ENCODE data around the gene ARL6.

- TF ChIP-seq, protein P1, sequence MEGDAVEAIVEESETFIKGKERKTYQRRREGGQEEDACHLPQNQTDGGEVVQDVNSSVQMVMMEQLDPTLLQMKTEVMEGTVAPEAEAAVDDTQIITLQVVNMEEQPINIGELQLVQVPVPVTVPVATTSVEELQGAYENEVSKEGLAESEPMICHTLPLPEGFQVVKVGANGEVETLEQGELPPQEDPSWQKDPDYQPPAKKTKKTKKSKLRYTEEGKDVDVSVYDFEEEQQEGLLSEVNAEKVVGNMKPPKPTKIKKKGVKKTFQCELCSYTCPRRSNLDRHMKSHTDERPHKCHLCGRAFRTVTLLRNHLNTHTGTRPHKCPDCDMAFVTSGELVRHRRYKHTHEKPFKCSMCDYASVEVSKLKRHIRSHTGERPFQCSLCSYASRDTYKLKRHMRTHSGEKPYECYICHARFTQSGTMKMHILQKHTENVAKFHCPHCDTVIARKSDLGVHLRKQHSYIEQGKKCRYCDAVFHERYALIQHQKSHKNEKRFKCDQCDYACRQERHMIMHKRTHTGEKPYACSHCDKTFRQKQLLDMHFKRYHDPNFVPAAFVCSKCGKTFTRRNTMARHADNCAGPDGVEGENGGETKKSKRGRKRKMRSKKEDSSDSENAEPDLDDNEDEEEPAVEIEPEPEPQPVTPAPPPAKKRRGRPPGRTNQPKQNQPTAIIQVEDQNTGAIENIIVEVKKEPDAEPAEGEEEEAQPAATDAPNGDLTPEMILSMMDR (IDR thresholded peaks at IDR 0.05; ENCODE audit: poor library complexity, severe bottlenecking), result no peak
- no peak for TF ChIP-seq EP300 (conservative IDR thresholded peaks at IDR 0.05; ENCODE audit: poor library complexity, severe bottlenecking)
- no peak for TF ChIP-seq POLR2AphosphoS5 (IDR thresholded peaks at IDR 0.05)
- TF ChIP-seq, protein P2, sequence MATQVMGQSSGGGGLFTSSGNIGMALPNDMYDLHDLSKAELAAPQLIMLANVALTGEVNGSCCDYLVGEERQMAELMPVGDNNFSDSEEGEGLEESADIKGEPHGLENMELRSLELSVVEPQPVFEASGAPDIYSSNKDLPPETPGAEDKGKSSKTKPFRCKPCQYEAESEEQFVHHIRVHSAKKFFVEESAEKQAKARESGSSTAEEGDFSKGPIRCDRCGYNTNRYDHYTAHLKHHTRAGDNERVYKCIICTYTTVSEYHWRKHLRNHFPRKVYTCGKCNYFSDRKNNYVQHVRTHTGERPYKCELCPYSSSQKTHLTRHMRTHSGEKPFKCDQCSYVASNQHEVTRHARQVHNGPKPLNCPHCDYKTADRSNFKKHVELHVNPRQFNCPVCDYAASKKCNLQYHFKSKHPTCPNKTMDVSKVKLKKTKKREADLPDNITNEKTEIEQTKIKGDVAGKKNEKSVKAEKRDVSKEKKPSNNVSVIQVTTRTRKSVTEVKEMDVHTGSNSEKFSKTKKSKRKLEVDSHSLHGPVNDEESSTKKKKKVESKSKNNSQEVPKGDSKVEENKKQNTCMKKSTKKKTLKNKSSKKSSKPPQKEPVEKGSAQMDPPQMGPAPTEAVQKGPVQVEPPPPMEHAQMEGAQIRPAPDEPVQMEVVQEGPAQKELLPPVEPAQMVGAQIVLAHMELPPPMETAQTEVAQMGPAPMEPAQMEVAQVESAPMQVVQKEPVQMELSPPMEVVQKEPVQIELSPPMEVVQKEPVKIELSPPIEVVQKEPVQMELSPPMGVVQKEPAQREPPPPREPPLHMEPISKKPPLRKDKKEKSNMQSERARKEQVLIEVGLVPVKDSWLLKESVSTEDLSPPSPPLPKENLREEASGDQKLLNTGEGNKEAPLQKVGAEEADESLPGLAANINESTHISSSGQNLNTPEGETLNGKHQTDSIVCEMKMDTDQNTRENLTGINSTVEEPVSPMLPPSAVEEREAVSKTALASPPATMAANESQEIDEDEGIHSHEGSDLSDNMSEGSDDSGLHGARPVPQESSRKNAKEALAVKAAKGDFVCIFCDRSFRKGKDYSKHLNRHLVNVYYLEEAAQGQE (IDR thresholded peaks at IDR 0.05; ENCODE audit: borderline replicate concordance), result no peak
- TF ChIP-seq RAD21 (conservative IDR thresholded peaks at IDR 0.05), result no peak
These were observed 8.4 kb downstream of the ARL6 start for GRCh38 chr3:97772926-97773325.

Data from neural cell (in vitro differentiated cells).